AG04450 (cell line): ENCODE results near the gene PBOV1. TPM values are rescaled to one million over a fixed set of nuclear protein-coding genes. Genes with fewer than 3 reads are reported as not detected.

Experiments
- CTCF ChIA-PET: fragments of 300-600, 350-600 bp; formaldehyde crosslinking; extraction: SDS; loops from one replicate; lab custom pipeline; 2022; ENCODE audit warnings: antibody characterized with exemption, inconsistent platforms; lab: Charles Lee
- POLR2A ChIA-PET: fragments of 350-600 bp; formaldehyde crosslinking; extraction: SDS; loops from one replicate; lab custom pipeline; 2021; ENCODE audit warnings: antibody characterized with exemption, inconsistent platforms; lab: Yijun Ruan, JAX
- DNase-seq: peaks from one replicate; pipeline ENCODE4 v3.0.0-alpha.2; 2011; ENCODE audit warnings: low read depth, low spot score
- H3K27ac ChIP-seq: one replicate; pipeline ENCODE4 v1.5.1; 2012; ENCODE audit warnings: low read depth, low read length, control low read depth
- H3K27me3 ChIP-seq: one replicate; pipeline ENCODE4 v1.6.0; 2012; ENCODE audit warnings: low read length; ENCODE audit not compliant: control insufficient read depth, insufficient read depth
- H3K4me3 ChIP-seq: 2 replicates; pipeline ENCODE4 v1.5.1; 2011; ENCODE audit warnings: mild to moderate bottlenecking, low read depth, low read length, control low read depth
- H3K9me3 ChIP-seq: 2 replicates; pipeline ENCODE4 v1.5.1; 2012; ENCODE audit warnings: low read length; ENCODE audit not compliant: control insufficient read depth, insufficient read depth
- polyA plus RNA-seq: library from polyadenylated mRNA; depleted of rRNA; stranded (reverse); fragments of >200 nt; gene quantifications from 2 replicates; pipeline ENCODE4 v1.2.3, GENCODE V29; 2011
- TF ChIP-seq, protein P1 (sequence below): IDR thresholded peaks from 2 replicates; pipeline ENCODE4 v1.5.1; 2011; ENCODE audit warnings: low read depth, low read length, control low read depth, inconsistent platforms

PBOV1 gene
- polyA plus RNA-seq, 1 experiment: not detected

GRCh38 chr6:138211601-138212000, 6.7 kb downstream of the PBOV1 start:
- TF ChIP-seq, protein P1, sequence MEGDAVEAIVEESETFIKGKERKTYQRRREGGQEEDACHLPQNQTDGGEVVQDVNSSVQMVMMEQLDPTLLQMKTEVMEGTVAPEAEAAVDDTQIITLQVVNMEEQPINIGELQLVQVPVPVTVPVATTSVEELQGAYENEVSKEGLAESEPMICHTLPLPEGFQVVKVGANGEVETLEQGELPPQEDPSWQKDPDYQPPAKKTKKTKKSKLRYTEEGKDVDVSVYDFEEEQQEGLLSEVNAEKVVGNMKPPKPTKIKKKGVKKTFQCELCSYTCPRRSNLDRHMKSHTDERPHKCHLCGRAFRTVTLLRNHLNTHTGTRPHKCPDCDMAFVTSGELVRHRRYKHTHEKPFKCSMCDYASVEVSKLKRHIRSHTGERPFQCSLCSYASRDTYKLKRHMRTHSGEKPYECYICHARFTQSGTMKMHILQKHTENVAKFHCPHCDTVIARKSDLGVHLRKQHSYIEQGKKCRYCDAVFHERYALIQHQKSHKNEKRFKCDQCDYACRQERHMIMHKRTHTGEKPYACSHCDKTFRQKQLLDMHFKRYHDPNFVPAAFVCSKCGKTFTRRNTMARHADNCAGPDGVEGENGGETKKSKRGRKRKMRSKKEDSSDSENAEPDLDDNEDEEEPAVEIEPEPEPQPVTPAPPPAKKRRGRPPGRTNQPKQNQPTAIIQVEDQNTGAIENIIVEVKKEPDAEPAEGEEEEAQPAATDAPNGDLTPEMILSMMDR: no peak
- H3K4me3 ChIP-seq: no peak overlapping the region
- DNase-seq: no peak
- no peak overlapping the region for H3K27ac ChIP-seq
- no peaks in the 10 kb centered on the region for H3K9me3 ChIP-seq
- H3K27me3 ChIP-seq: no peaks in the 10 kb centered on the region
- ChIA-PET CTCF (interaction anchor here (1.1 to 1.4 kb wide), 2 partner anchors 23 to 95 kb away, joined by 3 read pairs; no protein-coding TSS in a partner anchor), POLR2A (no interaction called here)

GRCh38 chr6:138211048-138211581, 7.2 kb downstream of the PBOV1 start:
- CTCF ChIA-PET: interaction anchor here (1.1 to 1.4 kb wide), 2 partner anchors 23 to 95 kb away, joined by 3 read pairs; no protein-coding TSS in a partner anchor
- Histone ChIP-seq H3K4me3 (no peak overlapping the region), H3K27ac (no peak overlapping the region), H3K9me3 (no peaks in the 10 kb centered on the region), H3K27me3 (no peaks in the 10 kb centered on the region)
- no peak for DNase-seq
- TF ChIP-seq, protein P1: no peak
- POLR2A ChIA-PET: no interaction called here

GRCh38 chr6:138206862-138207261, 11.4 kb downstream of the PBOV1 start:
- TF ChIP-seq, protein P1: no peak
- Histone ChIP-seq H3K27me3 (no peaks in the 10 kb centered on the region), H3K27ac (no peak overlapping the region), H3K4me3 (no peak overlapping the region), H3K9me3 (no peaks in the 10 kb centered on the region)
- no peak for DNase-seq
- ChIA-PET POLR2A (no interaction called here), CTCF (no interaction called here)

DNA sequence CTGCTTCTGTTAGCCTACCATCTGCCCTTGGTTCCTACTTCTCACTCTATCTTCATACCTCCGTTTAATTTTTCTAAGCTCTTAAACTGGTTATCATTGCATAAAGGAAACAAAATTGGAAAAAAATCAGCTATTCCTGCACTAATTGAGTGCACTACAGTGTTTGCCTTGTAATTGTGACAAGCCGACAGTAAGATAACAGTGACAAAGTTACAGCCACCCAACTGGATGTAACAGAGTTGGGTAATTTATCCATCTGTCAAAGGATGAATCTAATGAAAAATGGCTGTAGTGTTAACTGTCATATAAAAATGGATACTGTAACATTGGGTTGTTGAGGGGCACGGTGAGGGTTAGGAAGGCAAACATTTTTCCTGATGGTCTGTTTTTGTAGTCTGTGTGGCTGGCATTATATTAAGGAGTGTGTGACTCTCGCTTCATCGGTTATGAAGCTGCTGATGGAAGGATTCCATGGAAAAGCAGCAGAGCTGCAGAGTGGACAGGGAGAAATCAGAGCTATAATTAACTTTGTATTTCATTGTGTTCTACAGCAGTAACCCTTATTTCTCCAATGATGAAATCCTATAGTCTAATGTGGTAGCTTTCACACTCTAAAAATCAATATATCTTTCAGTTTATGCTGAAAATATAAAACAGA, 12.7 kb downstream of the PBOV1 start:
- no peak overlapping the region for H3K27ac ChIP-seq
- no peaks in the 10 kb centered on the region for H3K27me3 ChIP-seq
- ChIA-PET POLR2A (no interaction called here), CTCF (no interaction called here)
- no peaks in the 10 kb centered on the region for H3K9me3 ChIP-seq
- no peak overlapping the region for H3K4me3 ChIP-seq
- DNase-seq: no peak
- TF ChIP-seq, protein P1: no peak

DNA sequence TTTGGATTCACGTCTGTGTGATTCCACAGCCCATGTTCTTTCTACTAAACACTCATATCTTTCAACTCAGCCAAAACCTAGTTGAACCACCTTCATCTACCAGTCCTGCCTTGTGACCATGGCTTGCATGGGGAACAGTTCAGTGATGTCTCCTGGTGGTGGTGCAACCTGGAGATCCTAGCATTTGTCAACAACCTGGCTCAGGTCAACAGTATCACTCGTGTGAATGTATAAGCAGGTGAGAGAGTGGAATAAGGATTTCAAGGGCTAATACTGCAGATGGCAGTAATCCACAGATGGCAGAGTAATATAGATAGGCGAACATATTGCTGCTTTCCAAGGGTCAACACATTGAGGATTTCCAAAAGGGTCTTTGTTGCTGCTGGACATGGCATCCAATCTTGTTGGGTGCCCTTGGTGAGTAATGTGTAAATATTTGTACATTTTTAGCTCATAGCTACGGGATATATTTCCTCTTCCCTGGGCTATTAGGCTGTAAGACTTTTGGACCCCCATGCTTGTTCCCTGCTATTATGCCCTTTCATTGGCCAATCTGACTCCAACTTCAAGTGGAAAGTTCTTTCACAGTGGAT, 13.4 kb downstream of the PBOV1 start:
- H3K4me3 ChIP-seq: no peak overlapping the region
- H3K9me3 ChIP-seq: no peaks in the 10 kb centered on the region
- CTCF ChIA-PET: no interaction called here
- DNase-seq: no peak
- no peaks in the 10 kb centered on the region for H3K27me3 ChIP-seq
- TF ChIP-seq, protein P1: no peak
- POLR2A ChIA-PET: no interaction called here
- no peak overlapping the region for H3K27ac ChIP-seq
